Kidney tubule cell (primary cell): ENCODE data around the gene CNOT3.
"Not testable (repeated sequence)": the region's sequence is repeated elsewhere in the genome, so short reads cannot be mapped to it uniquely, and the experiment has no call there.

ENCODE experiments used
- DNase-seq: peaks from one replicate; pipeline ENCODE4 v3.0.0-alpha.2; 2018; ENCODE audit warnings: low spot score

Gene CNOT3

GRCh38 chr19:54169149-54169740, 31.7 kb downstream of the CNOT3 start:
- no peak for DNase-seq

- not testable (repeated sequence) for DNase-seq
Measured at GRCh38 chr19:54171736-54172431, 34.3 kb downstream of the CNOT3 start.

GRCh38 chr19:54172471-54173358, 35.2 kb downstream of the CNOT3 start, which contains the start of gene TMC4:
TSS of gene TMC4 (minus strand) at chr19:54173160. CDS start at chr19:54173117, 43 bp downstream.
- DNase-seq, result peak; percentile 84

- no peak for DNase-seq
Measured at GRCh38 chr19:54173359-54173699, 35.8 kb downstream of the CNOT3 start.

GRCh38 chr19:54173951-54174834, 36.6 kb downstream of the CNOT3 start:
- DNase-seq, result no peak

- DNase-seq, result no peak
Measured at GRCh38 chr19:54178581-54179261, 41.2 kb downstream of the CNOT3 start.

- DNase-seq, result no peak
Measured at GRCh38 chr19:54179262-54179852, 41.8 kb downstream of the CNOT3 start.

- DNase-seq, result peak; percentile 65
Measured at GRCh38 chr19:54179921-54180461, 42.4 kb downstream of the CNOT3 start.

- DNase-seq, result no peak
Measured at GRCh38 chr19:54180691-54181091, 43.1 kb downstream of the CNOT3 start.

GRCh38 chr19:54181894-54182293, 44.3 kb downstream of the CNOT3 start:
- DNase-seq, result not testable (repeated sequence)

- DNase-seq, result no peak
Measured at GRCh38 chr19:54183431-54183830, 45.9 kb downstream of the CNOT3 start.

GRCh38 chr19:54186351-54186750, 48.8 kb downstream of the CNOT3 start:
- DNase-seq, result no peak

- no peak for DNase-seq
Measured at GRCh38 chr19:54186934-54187381, 49.4 kb downstream of the CNOT3 start.

- peak; percentile 39 for DNase-seq
Measured at GRCh38 chr19:54188215-54188871, 50.8 kb downstream of the CNOT3 start.

GRCh38 chr19:54189145-54189734, 51.7 kb downstream of the CNOT3 start, which contains the start of gene MBOAT7:
TSS of gene MBOAT7 (minus strand) at chr19:54189580. CDS start at chr19:54188508, 1,072 bp downstream.
- DNase-seq, result no peak

- DNase-seq, result peak; percentile 100
Measured at GRCh38 chr19:54189735-54190502, 52.4 kb downstream of the CNOT3 start.

- peak; percentile 100 for DNase-seq
Measured at GRCh38 chr19:54190503-54191010, 53.0 kb downstream of the CNOT3 start.
